Limb (tissue), 2 donors: ENCODE results near the gene SCAI.
"Not testable (repeated sequence)": the region's sequence is repeated elsewhere in the genome, so short reads cannot be mapped to it uniquely, and the experiment has no call there.

Experiments used
- DNase-seq, 2 donors: peaks; one replicate each; pipeline ENCODE4 v3.0.0-alpha.2; 2016; ENCODE audit errors: extremely low spot score in 2 of 2

Gene SCAI

GRCh38 chr9:125143377-125144090 lies at the start of gene SCAI:
Gene SCAI (minus strand): TSS chr9:125143528. CDS start chr9:125143437, 91 bp downstream.
- peak; percentile 99 for DNase-seq

GRCh38 chr9:125190361-125190801 lies 47.1 kb upstream of the SCAI start:
- DNase-seq: no peak

GRCh38 chr9:125189361-125190289 lies 46.3 kb upstream of the SCAI start, which contains the start of gene PPP6C:
Gene PPP6C (minus strand): TSS chr9:125189803. CDS start chr9:125189718, 85 bp downstream.
- peak; percentile 97 to 98 for DNase-seq

GRCh38 chr9:125189011-125189360 lies 45.7 kb upstream of the SCAI start:
- DNase-seq: no peak

- DNase-seq: no peak
These were observed 40.2 kb upstream of the SCAI start for GRCh38 chr9:125183561-125183960.

GRCh38 chr9:125183054-125183453 lies 39.7 kb upstream of the SCAI start:
- no peak for DNase-seq

GRCh38 chr9:125181756-125182155 lies 38.4 kb upstream of the SCAI start:
- DNase-seq: not testable (repeated sequence)

GRCh38 chr9:125180876-125181275 lies 37.5 kb upstream of the SCAI start:
- no peak for DNase-seq

- not testable (repeated sequence) for DNase-seq
These were observed 36.4 kb upstream of the SCAI start for GRCh38 chr9:125179776-125180175.

- DNase-seq: no peak
These were observed 34.6 kb upstream of the SCAI start for GRCh38 chr9:125177888-125178287.

- peak in 1 of 2 donors; percentile 15 for DNase-seq
These were observed 33.3 kb upstream of the SCAI start for GRCh38 chr9:125176636-125177035.

GRCh38 chr9:125172031-125172755 lies 28.9 kb upstream of the SCAI start:
- no peak for DNase-seq

GRCh38 chr9:125169895-125170294 lies 26.6 kb upstream of the SCAI start:
- DNase-seq: no peak

- no peak for DNase-seq
These were observed 23.4 kb upstream of the SCAI start for GRCh38 chr9:125166762-125167161.

GRCh38 chr9:125162891-125163290 lies 19.6 kb upstream of the SCAI start:
- DNase-seq: not testable (repeated sequence)

GRCh38 chr9:125161284-125161918 lies 18.1 kb upstream of the SCAI start:
- DNase-seq: no peak

- no peak for DNase-seq
These were observed 17.4 kb upstream of the SCAI start for GRCh38 chr9:125160750-125161149.

- no peak for DNase-seq
These were observed 13.2 kb upstream of the SCAI start for GRCh38 chr9:125156551-125156950.

GRCh38 chr9:125153712-125154367 lies 10.5 kb upstream of the SCAI start:
- DNase-seq: no peak

- no peak for DNase-seq
These were observed 8.4 kb upstream of the SCAI start for GRCh38 chr9:125151730-125152129.
